AG04450 (cell line): Measurements from ENCODE around the gene CCSER1. TPM values are rescaled to one million over a fixed set of nuclear protein-coding genes. Genes with fewer than 3 reads are reported as not detected.

ENCODE experiments used
- CTCF ChIA-PET: fragments of 300-600, 350-600 bp; formaldehyde crosslinking; extraction: SDS; loops from one replicate; lab custom pipeline; 2022; ENCODE audit warnings: antibody characterized with exemption, inconsistent platforms; lab: Charles Lee
- POLR2A ChIA-PET: fragments of 350-600 bp; formaldehyde crosslinking; extraction: SDS; loops from one replicate; lab custom pipeline; 2021; ENCODE audit warnings: antibody characterized with exemption, inconsistent platforms; lab: Yijun Ruan, JAX
- DNase-seq: peaks from one replicate; pipeline ENCODE4 v3.0.0-alpha.2; 2011; ENCODE audit warnings: low read depth, low spot score
- H3K27ac ChIP-seq: one replicate; pipeline ENCODE4 v1.5.1; 2012; ENCODE audit warnings: low read depth, low read length, control low read depth
- H3K27me3 ChIP-seq: one replicate; pipeline ENCODE4 v1.6.0; 2012; ENCODE audit warnings: low read length; ENCODE audit not compliant: control insufficient read depth, insufficient read depth
- H3K4me3 ChIP-seq: 2 replicates; pipeline ENCODE4 v1.5.1; 2011; ENCODE audit warnings: mild to moderate bottlenecking, low read depth, low read length, control low read depth
- H3K9me3 ChIP-seq: 2 replicates; pipeline ENCODE4 v1.5.1; 2012; ENCODE audit warnings: low read length; ENCODE audit not compliant: control insufficient read depth, insufficient read depth
- polyA plus RNA-seq: library from polyadenylated mRNA; depleted of rRNA; stranded (reverse); fragments of >200 nt; gene quantifications from 2 replicates; pipeline ENCODE4 v1.2.3, GENCODE V29; 2011
- TF ChIP-seq, protein P1 (sequence below): IDR thresholded peaks from 2 replicates; pipeline ENCODE4 v1.5.1; 2011; ENCODE audit warnings: low read depth, low read length, control low read depth, inconsistent platforms

CCSER1 gene
- polyA plus RNA-seq, 1 experiment = not detected

DNA sequence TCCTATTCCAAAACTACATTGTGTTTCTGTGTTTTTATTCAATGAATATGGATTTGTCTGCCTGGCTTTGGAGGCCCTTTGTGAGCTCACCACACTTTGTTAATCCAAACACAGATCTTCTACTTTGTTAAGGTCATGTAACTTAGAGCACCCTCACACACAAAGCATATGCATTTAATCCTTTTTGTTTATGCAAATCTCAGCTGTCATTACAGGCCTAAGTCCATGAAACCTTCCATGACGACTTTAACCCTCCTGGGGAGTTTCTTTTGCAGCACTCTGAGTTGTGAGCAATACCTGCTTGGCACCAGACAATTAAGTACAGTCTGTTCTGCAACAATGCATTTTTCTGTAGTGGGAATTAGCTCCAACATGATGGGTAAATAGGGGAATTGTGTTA lies 14.9 kb downstream of the CCSER1 start:
- no peaks in the 10 kb centered on the region for H3K9me3 ChIP-seq
- ChIA-PET POLR2A (no interaction called here), CTCF (interaction anchor here (0.7 kb wide), 1 partner anchor 689 kb away, joined by 4 read pairs; no protein-coding TSS in a partner anchor)
- DNase-seq = no peak
- H3K4me3 ChIP-seq = no peak overlapping the region
- TF ChIP-seq, protein P1, sequence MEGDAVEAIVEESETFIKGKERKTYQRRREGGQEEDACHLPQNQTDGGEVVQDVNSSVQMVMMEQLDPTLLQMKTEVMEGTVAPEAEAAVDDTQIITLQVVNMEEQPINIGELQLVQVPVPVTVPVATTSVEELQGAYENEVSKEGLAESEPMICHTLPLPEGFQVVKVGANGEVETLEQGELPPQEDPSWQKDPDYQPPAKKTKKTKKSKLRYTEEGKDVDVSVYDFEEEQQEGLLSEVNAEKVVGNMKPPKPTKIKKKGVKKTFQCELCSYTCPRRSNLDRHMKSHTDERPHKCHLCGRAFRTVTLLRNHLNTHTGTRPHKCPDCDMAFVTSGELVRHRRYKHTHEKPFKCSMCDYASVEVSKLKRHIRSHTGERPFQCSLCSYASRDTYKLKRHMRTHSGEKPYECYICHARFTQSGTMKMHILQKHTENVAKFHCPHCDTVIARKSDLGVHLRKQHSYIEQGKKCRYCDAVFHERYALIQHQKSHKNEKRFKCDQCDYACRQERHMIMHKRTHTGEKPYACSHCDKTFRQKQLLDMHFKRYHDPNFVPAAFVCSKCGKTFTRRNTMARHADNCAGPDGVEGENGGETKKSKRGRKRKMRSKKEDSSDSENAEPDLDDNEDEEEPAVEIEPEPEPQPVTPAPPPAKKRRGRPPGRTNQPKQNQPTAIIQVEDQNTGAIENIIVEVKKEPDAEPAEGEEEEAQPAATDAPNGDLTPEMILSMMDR = no peak
- H3K27me3 ChIP-seq = no peaks in the 10 kb centered on the region
- H3K27ac ChIP-seq = no peak overlapping the region

DNA sequence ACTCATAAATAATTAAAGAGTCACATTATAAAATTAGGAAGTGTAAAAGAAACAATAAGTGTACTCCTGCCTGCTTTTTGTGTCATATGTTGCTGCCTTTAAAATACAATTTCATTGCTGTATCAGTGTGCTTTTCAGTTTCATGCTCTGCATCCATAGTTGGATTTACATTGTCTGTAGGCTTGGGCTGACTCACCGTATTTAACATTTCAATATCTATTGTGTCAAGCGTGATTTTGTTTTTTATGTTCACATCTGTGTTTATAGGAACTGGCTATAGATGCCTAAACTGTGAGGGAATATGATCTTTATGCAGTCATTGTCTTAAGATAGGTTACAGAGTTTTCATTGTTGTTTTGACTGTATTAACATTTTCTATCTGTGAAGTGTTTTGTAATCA lies 18.1 kb downstream of the CCSER1 start:
- no peak for DNase-seq
- CTCF ChIA-PET = no interaction called here
- Histone ChIP-seq H3K9me3 (no peaks in the 10 kb centered on the region), H3K27me3 (no peaks in the 10 kb centered on the region), H3K4me3 (no peak overlapping the region), H3K27ac (no peak overlapping the region)
- TF ChIP-seq, protein P1 = no peak
- POLR2A ChIA-PET = no interaction called here

DNA sequence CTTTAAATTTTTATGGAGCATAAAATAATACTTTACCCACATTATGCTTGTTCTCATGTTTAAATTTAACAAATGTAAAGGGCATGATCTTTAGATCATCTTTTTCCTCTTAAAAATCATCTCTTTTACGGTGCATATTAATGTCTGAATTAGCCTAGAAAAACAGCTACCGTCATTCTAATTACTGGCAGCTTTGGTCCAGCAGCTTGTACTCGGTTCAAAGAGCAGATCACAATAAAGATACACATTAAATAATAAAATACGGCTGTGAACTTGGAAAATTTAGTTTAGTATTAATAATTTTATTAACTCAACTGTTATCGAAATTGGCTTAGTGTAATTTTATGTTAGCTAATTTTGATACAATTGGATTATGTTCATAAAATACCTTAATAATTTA lies 19.1 kb downstream of the CCSER1 start:
- CTCF ChIA-PET = no interaction called here
- Histone ChIP-seq H3K27ac (no peak overlapping the region), H3K9me3 (no peaks in the 10 kb centered on the region), H3K27me3 (no peaks in the 10 kb centered on the region), H3K4me3 (no peak overlapping the region)
- TF ChIP-seq, protein P1 = no peak
- DNase-seq = no peak
- POLR2A ChIA-PET = no interaction called here

DNA sequence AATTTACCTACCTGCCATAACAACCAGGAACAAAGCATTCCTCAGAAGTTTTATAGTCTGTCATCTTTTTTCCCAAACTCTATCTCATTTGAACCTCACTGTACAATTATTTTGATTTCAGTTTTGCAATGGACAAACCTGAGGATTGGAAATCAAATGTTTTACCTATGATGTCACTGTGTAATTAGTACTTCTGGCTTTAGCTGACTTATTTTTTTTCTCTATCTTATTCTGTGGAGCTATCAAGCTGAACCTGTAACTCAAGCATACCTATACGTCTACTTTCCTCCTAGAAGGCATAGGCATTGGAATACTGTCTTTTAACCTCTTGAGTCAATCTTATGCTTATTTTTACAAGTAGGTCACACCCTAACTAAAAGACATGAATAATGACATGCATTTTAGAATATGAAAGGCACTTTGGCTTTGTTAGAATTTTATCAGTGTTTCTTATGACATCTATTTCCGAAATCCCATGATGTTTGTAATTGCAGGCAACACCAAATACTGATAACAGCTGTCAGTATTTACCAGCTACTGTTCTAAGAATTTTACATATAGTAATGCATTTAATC lies 21.5 kb downstream of the CCSER1 start:
- ChIA-PET POLR2A (no interaction called here), CTCF (no interaction called here)
- no peak for DNase-seq
- no peak overlapping the region for H3K27ac ChIP-seq
- no peaks in the 10 kb centered on the region for H3K9me3 ChIP-seq
- H3K4me3 ChIP-seq = no peak overlapping the region
- TF ChIP-seq, protein P1 = no peak
- H3K27me3 ChIP-seq = no peaks in the 10 kb centered on the region

DNA sequence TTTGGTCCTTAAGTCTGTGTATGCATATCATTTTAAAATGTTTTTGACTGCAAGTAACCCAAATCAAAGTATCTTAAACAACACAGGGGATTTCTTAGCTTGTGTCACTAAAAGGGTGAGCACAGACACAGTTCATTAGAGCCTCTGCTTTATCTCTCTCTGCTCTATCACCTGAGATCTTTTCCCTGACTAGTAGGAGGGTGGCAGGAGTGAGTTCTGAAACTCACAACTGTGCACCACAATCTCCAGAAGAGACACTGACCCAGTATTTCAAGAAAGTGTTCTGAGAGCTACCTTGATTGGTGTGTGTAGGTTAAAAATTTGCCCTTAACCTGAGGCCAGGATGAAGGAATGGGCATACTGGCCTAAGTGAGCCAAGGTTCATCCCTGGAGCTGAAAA lies 24.8 kb downstream of the CCSER1 start:
- CTCF ChIA-PET = no interaction called here
- POLR2A ChIA-PET = no interaction called here
- Histone ChIP-seq H3K4me3 (no peak overlapping the region), H3K27ac (no peak overlapping the region), H3K9me3 (no peaks in the 10 kb centered on the region), H3K27me3 (no peaks in the 10 kb centered on the region)
- TF ChIP-seq, protein P1 = no peak
- DNase-seq = no peak
